ENCODE results near the gene C2orf68. TPM values are rescaled to one million over a fixed set of nuclear protein-coding genes. Genes with fewer than 3 reads are reported as not detected.
A peak's percentile ranks its signal among the peaks of the same experiment; 100 is the strongest.

C2orf68 gene
- total and polyA plus RNA-seq, 9 of the 15 experiments (the other 6 are each of a cell fraction or from before 2014, with no cell fraction given), result 22.1 to 50.0 (median 31.8) TPM

DNA sequence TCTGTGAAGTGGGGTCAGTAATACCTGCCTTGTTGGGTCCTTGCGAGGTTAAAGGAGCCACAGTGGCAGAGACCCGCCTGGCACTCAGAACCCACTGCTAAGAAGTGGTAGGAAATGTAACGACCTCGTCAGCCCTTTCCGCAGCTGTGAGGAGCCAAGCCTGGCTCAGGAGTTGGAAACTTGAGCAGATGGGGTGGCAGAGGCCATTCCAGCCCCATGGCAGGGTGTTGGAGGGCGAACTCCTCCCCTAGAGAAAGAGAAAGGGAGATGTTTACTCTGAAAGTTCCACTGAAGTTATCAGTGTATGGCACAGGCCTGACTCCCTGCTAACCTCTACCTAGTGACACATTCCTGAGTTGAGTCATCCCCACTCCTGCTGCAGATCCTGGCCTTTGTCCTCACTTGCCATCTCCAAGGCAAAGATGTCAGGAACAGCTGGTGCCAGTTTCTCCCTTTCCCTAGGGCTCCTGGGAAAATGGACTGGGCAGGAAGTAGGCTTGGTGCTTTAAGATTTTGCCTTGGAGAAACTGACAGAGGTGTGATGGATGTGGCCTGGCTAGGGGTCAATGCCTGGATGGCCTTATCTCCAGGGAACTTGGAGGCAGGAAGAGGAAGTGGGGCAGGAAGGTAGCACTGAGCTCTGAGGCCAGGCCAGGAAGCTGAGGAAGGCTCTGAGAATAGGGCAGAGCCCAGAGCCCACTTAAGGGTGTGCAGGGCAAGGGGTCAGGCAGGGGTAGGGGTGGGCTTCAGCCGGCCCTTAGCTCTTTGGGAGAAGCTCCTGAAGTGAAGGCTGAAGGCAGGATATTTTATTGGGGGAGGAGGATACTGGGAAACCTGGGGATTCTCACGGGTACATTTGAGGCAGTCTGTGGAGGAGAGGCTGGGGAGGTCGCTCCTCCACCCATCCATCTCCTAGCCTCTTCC is 26.7 kb downstream of the C2orf68 start:
- no peaks in the 10 kb centered on the region for H3K9me3 ChIP-seq (replicated peaks; ENCODE audit: control insufficient read depth, insufficient read depth, low read depth, low read length)
- H3K79me2 ChIP-seq (ENCODE audit: control insufficient read depth, insufficient read depth, low read length), result peaks cover 3% of the 10 kb centered on the region; the same call in 2 of the 3 replicates
- intact Hi-C loops (cut with micrococcal nuclease) (no loop called here), in situ Hi-C loops (cut with MboI) (no loop called here)
- H3K9ac ChIP-seq (ENCODE audit: insufficient read depth in 1 of 2, low read depth in 2 of 2, low read length in 2 of 2), result peak overlapping the region; percentile 56 to 74; a peak in 3 of 4 replicates
- FAIRE-seq (peak; percentile 97), DNase-seq (ENCODE audit: extremely low read depth in 1 of 4, low spot score in 3 of 4) (peak; percentile 57 to 75 (median 68)), ATAC-seq (peak; percentile 72)
- WGBS (ENCODE audit: insufficient coverage, low coverage, missing lambda C conversion rate), result 34% methylated on average over 9 of the region's 9 CpGs
- peak overlapping the region; percentile 81 for H3K27ac ChIP-seq (ENCODE audit: extremely low read depth, low read depth, low read length)
- CTCF ChIA-PET (ENCODE audit: low intra/inter-chr PET ratio), result no interaction called here
- H3K27me3 ChIP-seq (ENCODE audit: control insufficient read depth in 2 of 2, insufficient read depth in 2 of 2, low read length in 2 of 2), result no peaks in the 10 kb centered on the region
- H3K4me2 ChIP-seq (ENCODE audit: insufficient read depth, low read length), result peak overlapping the region; percentile 58
- no peak overlapping the region for H2AFZ ChIP-seq (ENCODE audit: low read depth, low read length)
- POLR2A ChIA-PET, result interaction anchor here (0.6 to 2.3 kb wide), 6 partner anchors 10 to 39 kb away, joined by 3 to 6 read pairs (median 4); partner anchors contain the start of gene RNF181
- H3K9me1 ChIP-seq (ENCODE audit: control insufficient read depth, insufficient read depth, low read length), result peaks cover 11% of the 10 kb centered on the region
- H3K4me1 ChIP-seq (replicated peaks in 1 of 2; ENCODE audit: control insufficient read depth in 2 of 2, insufficient read depth in 2 of 2, low read length in 2 of 2), result peaks cover 36 to 45% of the 10 kb centered on the region in 2 experiments
- no TSS peak for BruUV-seq (replicated peaks)
- H4K20me1 ChIP-seq (replicated peaks; ENCODE audit: control insufficient read depth, insufficient read depth, low read length), result no peaks in the 10 kb centered on the region
- no peak overlapping the region for H3K4me3 ChIP-seq
- peaks cover 40% of the 10 kb centered on the region; the same call in 2 of the 3 replicates for H3K36me3 ChIP-seq (ENCODE audit: control insufficient read depth, insufficient read depth, low read length)
- TF ChIP-seq, protein P1, sequence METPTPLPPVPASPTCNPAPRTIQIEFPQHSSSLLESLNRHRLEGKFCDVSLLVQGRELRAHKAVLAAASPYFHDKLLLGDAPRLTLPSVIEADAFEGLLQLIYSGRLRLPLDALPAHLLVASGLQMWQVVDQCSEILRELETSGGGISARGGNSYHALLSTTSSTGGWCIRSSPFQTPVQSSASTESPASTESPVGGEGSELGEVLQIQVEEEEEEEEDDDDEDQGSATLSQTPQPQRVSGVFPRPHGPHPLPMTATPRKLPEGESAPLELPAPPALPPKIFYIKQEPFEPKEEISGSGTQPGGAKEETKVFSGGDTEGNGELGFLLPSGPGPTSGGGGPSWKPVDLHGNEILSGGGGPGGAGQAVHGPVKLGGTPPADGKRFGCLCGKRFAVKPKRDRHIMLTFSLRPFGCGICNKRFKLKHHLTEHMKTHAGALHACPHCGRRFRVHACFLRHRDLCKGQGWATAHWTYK (CRISPR knock-in tag; IDR thresholded peaks at IDR 0.05), result peak; percentile 47; the same call in 1 of the 2 replicates
- TF ChIP-seq ZEB2 (IDR thresholded peaks at IDR 0.05), result peak; percentile 92
- TF ChIP-seq OTX1 (CRISPR knock-in tag; IDR thresholded peaks at IDR 0.05), result 0 out of 2 replicates have a peak, but pooled peaks have one; percentile 30
- TF ChIP-seq, protein P2, sequence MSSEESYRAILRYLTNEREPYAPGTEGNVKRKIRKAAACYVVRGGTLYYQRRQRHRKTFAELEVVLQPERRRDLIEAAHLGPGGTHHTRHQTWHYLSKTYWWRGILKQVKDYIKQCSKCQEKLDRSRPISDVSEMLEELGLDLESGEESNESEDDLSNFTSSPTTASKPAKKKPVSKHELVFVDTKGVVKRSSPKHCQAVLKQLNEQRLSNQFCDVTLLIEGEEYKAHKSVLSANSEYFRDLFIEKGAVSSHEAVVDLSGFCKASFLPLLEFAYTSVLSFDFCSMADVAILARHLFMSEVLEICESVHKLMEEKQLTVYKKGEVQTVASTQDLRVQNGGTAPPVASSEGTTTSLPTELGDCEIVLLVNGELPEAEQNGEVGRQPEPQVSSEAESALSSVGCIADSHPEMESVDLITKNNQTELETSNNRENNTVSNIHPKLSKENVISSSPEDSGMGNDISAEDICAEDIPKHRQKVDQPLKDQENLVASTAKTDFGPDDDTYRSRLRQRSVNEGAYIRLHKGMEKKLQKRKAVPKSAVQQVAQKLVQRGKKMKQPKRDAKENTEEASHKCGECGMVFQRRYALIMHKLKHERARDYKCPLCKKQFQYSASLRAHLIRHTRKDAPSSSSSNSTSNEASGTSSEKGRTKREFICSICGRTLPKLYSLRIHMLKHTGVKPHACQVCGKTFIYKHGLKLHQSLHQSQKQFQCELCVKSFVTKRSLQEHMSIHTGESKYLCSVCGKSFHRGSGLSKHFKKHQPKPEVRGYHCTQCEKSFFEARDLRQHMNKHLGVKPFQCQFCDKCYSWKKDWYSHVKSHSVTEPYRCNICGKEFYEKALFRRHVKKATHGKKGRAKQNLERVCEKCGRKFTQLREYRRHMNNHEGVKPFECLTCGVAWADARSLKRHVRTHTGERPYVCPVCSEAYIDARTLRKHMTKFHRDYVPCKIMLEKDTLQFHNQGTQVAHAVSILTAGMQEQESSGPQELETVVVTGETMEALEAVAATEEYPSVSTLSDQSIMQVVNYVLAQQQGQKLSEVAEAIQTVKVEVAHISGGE (CRISPR knock-in tag; IDR thresholded peaks at IDR 0.05), result peak in 1 of 3 experiments; percentile 74; a peak in 2 of 6 replicates
- peak; percentile 73 for TF ChIP-seq GABPA (tag; conservative IDR thresholded peaks at IDR 0.05; ENCODE audit: low read depth)
- TF ChIP-seq MEIS2 (IDR thresholded peaks at IDR 0.05; ENCODE audit: partially characterized antibody), result peak; percentile 97
- TF ChIP-seq, protein P3, sequence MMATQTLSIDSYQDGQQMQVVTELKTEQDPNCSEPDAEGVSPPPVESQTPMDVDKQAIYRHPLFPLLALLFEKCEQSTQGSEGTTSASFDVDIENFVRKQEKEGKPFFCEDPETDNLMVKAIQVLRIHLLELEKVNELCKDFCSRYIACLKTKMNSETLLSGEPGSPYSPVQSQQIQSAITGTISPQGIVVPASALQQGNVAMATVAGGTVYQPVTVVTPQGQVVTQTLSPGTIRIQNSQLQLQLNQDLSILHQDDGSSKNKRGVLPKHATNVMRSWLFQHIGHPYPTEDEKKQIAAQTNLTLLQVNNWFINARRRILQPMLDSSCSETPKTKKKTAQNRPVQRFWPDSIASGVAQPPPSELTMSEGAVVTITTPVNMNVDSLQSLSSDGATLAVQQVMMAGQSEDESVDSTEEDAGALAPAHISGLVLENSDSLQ (IDR thresholded peaks at IDR 0.05), result peak; percentile 90
- peak; percentile 87 for TF ChIP-seq CBFA2T3 (IDR thresholded peaks at IDR 0.05)
- 0 out of 2 replicates have a peak, but pooled peaks have one; percentile 30 for TF ChIP-seq HDAC8 (tag; IDR thresholded peaks at IDR 0.05)
- TF ChIP-seq, protein P4, sequence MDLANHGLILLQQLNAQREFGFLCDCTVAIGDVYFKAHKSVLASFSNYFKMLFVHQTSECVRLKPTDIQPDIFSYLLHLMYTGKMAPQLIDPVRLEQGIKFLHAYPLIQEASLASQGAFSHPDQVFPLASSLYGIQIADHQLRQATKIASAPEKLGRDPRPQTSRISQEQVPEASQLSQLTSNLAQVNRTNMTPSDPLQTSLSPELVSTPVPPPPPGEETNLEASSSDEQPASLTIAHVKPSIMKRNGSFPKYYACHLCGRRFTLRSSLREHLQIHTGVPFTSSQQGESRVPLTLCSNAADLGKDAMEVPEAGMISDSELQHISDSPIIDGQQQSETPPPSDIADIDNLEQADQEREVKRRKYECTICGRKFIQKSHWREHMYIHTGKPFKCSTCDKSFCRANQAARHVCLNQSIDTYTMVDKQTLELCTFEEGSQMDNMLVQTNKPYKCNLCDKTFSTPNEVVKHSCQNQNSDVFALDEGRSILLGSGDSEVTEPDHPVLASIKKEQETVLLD (IDR thresholded peaks at IDR 0.05), result peak; percentile 76; the same call in 1 of the 2 replicates
- peak; percentile 91 for TF ChIP-seq SMARCC2 (IDR thresholded peaks at IDR 0.05; ENCODE audit: low read depth)
